Aorta (tissue), 5 donors: ENCODE measurements around the gene CYSLTR2. TPM values are rescaled to one million over a fixed set of nuclear protein-coding genes. Genes with fewer than 3 reads are reported as not detected.
"Not testable (repeated sequence)": the region's sequence is repeated elsewhere in the genome, so short reads cannot be mapped to it uniquely, and the experiment has no call there.

Experiments used
- ATAC-seq: fragments of 200-7000 bp; cut with Tn5 transposase; one replicate; pipeline ENCODE4 v1.9.1; 2022; ENCODE audit warnings: moderate library complexity; ENCODE audit not compliant: low FRiP score
- DNase-seq, 2 donors: peaks; one replicate each; pipeline ENCODE4 v3.0.0-alpha.2; 2020
- H3K27ac ChIP-seq, 2 donors: one replicate each; pipeline ENCODE4 v1.5.1; 2013; ENCODE audit warnings: low read length in 2 of 2, mild to moderate bottlenecking in 2 of 2, moderate library complexity in 2 of 2, control low read depth in 1 of 2, inconsistent platforms in 1 of 2, low read depth in 1 of 2
- H3K27me3 ChIP-seq, 2 donors: one replicate each; pipeline ENCODE4 v1.6.1; 2013; ENCODE audit warnings: control low read depth in 1 of 2, low read length in 1 of 2, mild to moderate bottlenecking in 1 of 2, moderate library complexity in 1 of 2; ENCODE audit not compliant: insufficient read depth in 2 of 2, control insufficient read depth in 1 of 2
- H3K36me3 ChIP-seq, 2 donors: one replicate each; pipeline ENCODE4 v1.6.1; 2013; ENCODE audit warnings: control low read depth in 1 of 2, low read length in 1 of 2, mild to moderate bottlenecking in 1 of 2; ENCODE audit not compliant: insufficient read depth in 2 of 2, control insufficient read depth in 1 of 2
- H3K4me1 ChIP-seq, 2 donors: one replicate each; pipeline ENCODE4 v1.6.1; 2013; ENCODE audit warnings: low read length in 2 of 2, control low read depth in 1 of 2, mild to moderate bottlenecking in 1 of 2, moderate library complexity in 1 of 2; ENCODE audit not compliant: insufficient read depth in 2 of 2, control insufficient read depth in 1 of 2
- H3K4me3 ChIP-seq, 2 donors: one replicate each; pipeline ENCODE4 v1.5.1; 2013; ENCODE audit warnings: low read length in 2 of 2, control low read depth in 1 of 2, mild to moderate bottlenecking in 1 of 2
- H3K9me3 ChIP-seq: one replicate; pipeline ENCODE4 v1.6.1; 2013; ENCODE audit warnings: mild to moderate bottlenecking, low read length; ENCODE audit not compliant: control insufficient read depth
- WGBS, 2 donors: extraction: QIAGEN DNeasy Blood & Tissue Kit; methylation state at CpG; one replicate each; pipeline ENCODE4 v1.1.7; 2013; 5-methylcytosine and 5-hydroxymethylcytosine counted together
- intact Hi-C, 2 donors: fragments of 100-400 bp; cut with DNase I; formaldehyde crosslinking; loops; one replicate each; pipeline versions ENCODE4 v1.14.2 to v1.15.0; 2022
- polyA plus RNA-seq, 2 donors: library from polyadenylated mRNA; stranded (reverse); fragments of 200-250 nt; gene quantifications; one replicate each; pipeline ENCODE4 v1.2.3, GENCODE V29; 2013
- total RNA-seq, 2 donors: library from RNA; stranded (reverse); fragmentation: NEBNext Ultra II Directional; extraction: Animal tissue kit (Norgen Biotek cat#: 25700); gene quantifications; one replicate each; pipeline ENCODE4 v1.2.1, GENCODE V29; 2021
- donor health status: healthy with polysubstance abuse.
- donor health status: Bipolar disorder and iron deficiency.
- donor health status: DM: no; HTN: no; CAD: no.
- donor health status: DM: no; HTN: no; CAD: no.
- donor health status: DM: yes; HTN: yes; CAD: no.

CYSLTR2 gene
- total and polyA plus RNA-seq, 4 donors, result 0.88 to 1.7 (median 1.1) TPM

- Histone ChIP-seq H3K27me3 (no peaks in the 10 kb centered on the region), H3K4me3 (no peak overlapping the region), H3K9me3 (peaks cover 5% of the 10 kb centered on the region), H3K36me3 (no peaks in the 10 kb centered on the region), H3K4me1 (no peaks in the 10 kb centered on the region), H3K27ac (no peak overlapping the region)
- WGBS, 2 donors, result 73% methylated on average over 3 of the region's 3 CpGs
- DNase-seq (no peak), ATAC-seq (no peak)
- intact Hi-C loops, result no loop called here
These were observed 13.4 kb downstream of the CYSLTR2 start for GRCh38 chr13:48667136-48667535.

GRCh38 chr13:48671421-48671820 is 17.7 kb downstream of the CYSLTR2 start:
- 64 to 74% methylated on average over 2 of the region's 2 CpGs for WGBS, 2 donors
- ATAC-seq, H3K9me3 ChIP-seq: not testable (repeated sequence)

GRCh38 chr13:48675247-48675646 is 21.5 kb downstream of the CYSLTR2 start:
- 60 to 74% methylated on average over 1 of the region's 1 CpG for WGBS, 2 donors
- intact Hi-C loops, result no loop called here
- H3K4me1 ChIP-seq, result no peaks in the 10 kb centered on the region
- no peak for DNase-seq
- no peaks in the 10 kb centered on the region for H3K9me3 ChIP-seq
- ATAC-seq, result no peak
- no peak overlapping the region for H3K27ac ChIP-seq
- no peak overlapping the region for H3K4me3 ChIP-seq
- no peaks in the 10 kb centered on the region for H3K36me3 ChIP-seq
- no peaks in the 10 kb centered on the region for H3K27me3 ChIP-seq

More at GRCh38 chr13:48671421-48671820, 17.7 kb downstream of the CYSLTR2 start:
- DNase-seq, H3K4me3 ChIP-seq, intact Hi-C loops, H3K36me3 ChIP-seq, H3K27me3 ChIP-seq, H3K4me1 ChIP-seq, H3K27ac ChIP-seq: not testable (repeated sequence)

GRCh38 chr13:48678316-48678715 is 24.6 kb downstream of the CYSLTR2 start:
- intact Hi-C loops, result no loop called here
- Histone ChIP-seq H3K9me3 (no peaks in the 10 kb centered on the region), H3K4me1 (no peaks in the 10 kb centered on the region), H3K27ac (no peak overlapping the region), H3K36me3 (no peaks in the 10 kb centered on the region), H3K27me3 (no peaks in the 10 kb centered on the region), H3K4me3 (no peak overlapping the region)
- DNase-seq (no peak), ATAC-seq (no peak)
- WGBS, 2 donors, result 85 to 87% methylated on average over 3 of the region's 3 CpGs

GRCh38 chr13:48679941-48680680 is 26.4 kb downstream of the CYSLTR2 start:
- intact Hi-C loops, result no loop called here
- DNase-seq (no peak), ATAC-seq (no peak)
- H3K4me1 ChIP-seq, result no peaks in the 10 kb centered on the region
- no peaks in the 10 kb centered on the region for H3K36me3 ChIP-seq
- no peaks in the 10 kb centered on the region for H3K9me3 ChIP-seq
- no peaks in the 10 kb centered on the region for H3K27me3 ChIP-seq
- H3K4me3 ChIP-seq, result no peak overlapping the region
- 55 to 62% methylated on average over 10 of the region's 10 CpGs for WGBS, 2 donors
- no peak overlapping the region for H3K27ac ChIP-seq

- no peaks in the 10 kb centered on the region for H3K9me3 ChIP-seq
- WGBS, 2 donors, result 60 to 62% methylated on average over 6 of the region's 6 CpGs
- no peak overlapping the region for H3K27ac ChIP-seq
- ATAC-seq, result no peak
- DNase-seq, result no peak
- no peak overlapping the region for H3K4me3 ChIP-seq
- H3K36me3 ChIP-seq, result no peaks in the 10 kb centered on the region
- no peaks in the 10 kb centered on the region for H3K4me1 ChIP-seq
- no peaks in the 10 kb centered on the region for H3K27me3 ChIP-seq
- intact Hi-C loops, result no loop called here
These were observed 27.1 kb downstream of the CYSLTR2 start for GRCh38 chr13:48680756-48681392.

GRCh38 chr13:48681905-48682304 is 28.2 kb downstream of the CYSLTR2 start:
- Histone ChIP-seq H3K9me3 (no peaks in the 10 kb centered on the region), H3K36me3 (no peaks in the 10 kb centered on the region), H3K4me1 (no peaks in the 10 kb centered on the region), H3K27me3 (no peaks in the 10 kb centered on the region), H3K4me3 (no peak overlapping the region), H3K27ac (no peak overlapping the region)
- intact Hi-C loops, result no loop called here
- WGBS, 2 donors, result 89% methylated on average over 1 of the region's 1 CpG
- DNase-seq (no peak), ATAC-seq (no peak)

GRCh38 chr13:48682436-48682835 is 28.7 kb downstream of the CYSLTR2 start:
- 88 to 92% methylated on average over 2 of the region's 2 CpGs for WGBS, 2 donors
- no peaks in the 10 kb centered on the region for H3K4me1 ChIP-seq
- no peaks in the 10 kb centered on the region for H3K36me3 ChIP-seq
- H3K4me3 ChIP-seq, result no peak overlapping the region
- ATAC-seq (no peak), DNase-seq (no peak)
- no peak overlapping the region for H3K27ac ChIP-seq
- no peaks in the 10 kb centered on the region for H3K27me3 ChIP-seq
- intact Hi-C loops, result no loop called here
- H3K9me3 ChIP-seq, result no peaks in the 10 kb centered on the region

- WGBS, 2 donors, result 79 to 82% methylated on average over 3 of the region's 3 CpGs
These were observed 33.0 kb downstream of the CYSLTR2 start for GRCh38 chr13:48686636-48687210.

More at GRCh38 chr13:48686636-48687210, 33.0 kb downstream of the CYSLTR2 start:
- Histone ChIP-seq H3K27me3 (no peaks in the 10 kb centered on the region), H3K27ac (no peak overlapping the region), H3K4me1 (no peaks in the 10 kb centered on the region), H3K4me3 (no peak overlapping the region), H3K36me3 (no peaks in the 10 kb centered on the region), H3K9me3 (no peaks in the 10 kb centered on the region)
- no peak for ATAC-seq
- intact Hi-C loops, result no loop called here
- no peak for DNase-seq
